ENCODE data around the gene THSD4.

DNA sequence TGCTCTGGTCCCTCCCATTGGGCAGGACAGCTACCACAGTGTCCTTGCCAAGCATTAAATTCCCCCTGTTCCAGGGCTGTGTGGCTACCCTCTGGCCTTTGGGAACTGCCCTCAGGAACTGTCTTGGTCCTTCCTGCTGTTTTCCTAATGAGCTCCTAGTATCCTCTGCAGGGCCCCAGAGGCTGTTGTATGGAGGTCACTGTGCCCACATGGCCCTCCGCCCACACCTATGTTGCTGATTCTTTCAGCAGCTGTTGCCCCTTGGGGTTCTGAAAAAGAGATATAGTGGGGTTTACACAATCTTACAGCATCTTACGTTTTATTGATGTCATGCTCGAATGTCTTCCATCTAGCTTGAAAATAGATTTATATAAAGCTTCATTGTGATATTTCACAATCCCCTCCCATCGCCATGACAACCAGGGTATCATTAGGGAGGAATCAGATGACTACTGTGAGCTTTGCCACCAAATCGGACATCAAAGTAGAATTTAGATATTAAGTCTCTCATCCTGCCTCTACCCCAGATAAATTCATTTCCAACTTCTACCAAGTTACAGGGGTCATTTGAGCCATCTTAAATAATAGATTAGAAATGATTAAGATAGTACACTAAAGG, 598.0 kb downstream of the THSD4 start:
- TF ChIP-seq CTCF (IDR thresholded peaks at IDR 0.05; ENCODE audit: insufficient read depth, low read length) = no peak
- no peak for TF ChIP-seq GABPA (IDR thresholded peaks at IDR 0.05; ENCODE audit: low read depth)

Data from HL-60 (cell line).